Gastrocnemius medialis (tissue), 4 donors: ENCODE results near the gene UMOD.

Experiments
- POLR2A ChIP-seq, 2 donors: fragments of 450-650 bp; IDR thresholded peaks; one replicate each; pipeline ENCODE4 v1.6.1; 2017; ENCODE audit warnings: antibody characterized with exemption in 2 of 2, mild to moderate bottlenecking in 2 of 2, moderate library complexity in 2 of 2
- TF ChIP-seq, protein P1 (sequence below), 5 experiments: fragments of 450-650 bp in 3 of 5; fragments of 200-600 bp in 2 of 5; sonication (generic) in 2 of 5; IDR thresholded peaks in 4 of 5; conservative IDR thresholded peaks in 1 of 5; 1 replicate in 4 of 5; 2 replicates in 1 of 5; pipeline ENCODE4 v1.5.1; 2016 to 2019; ENCODE audit warnings: antibody characterized with exemption in 5 of 5, mild to moderate bottlenecking in 3 of 5, moderate library complexity in 3 of 5

DNA sequence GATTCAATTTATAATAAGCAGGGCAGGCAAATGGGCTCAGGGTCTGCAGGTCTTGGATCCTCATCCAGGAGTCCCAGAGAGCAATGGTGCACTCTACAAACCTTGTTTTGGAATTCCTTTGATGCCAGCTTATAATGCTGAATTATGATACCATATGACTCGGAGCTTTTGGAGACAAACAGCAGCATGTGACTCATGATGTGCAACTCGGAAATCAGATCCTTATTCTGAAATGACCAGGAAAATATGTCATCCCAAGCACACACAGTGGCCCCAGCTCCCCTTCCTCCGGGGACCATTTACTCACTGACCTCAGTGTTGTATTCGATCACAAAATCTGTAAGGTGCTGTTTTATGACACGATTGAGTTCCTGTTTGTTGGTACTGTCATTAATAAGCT, 20.2 kb upstream of the UMOD start:
- TF ChIP-seq, protein P1, sequence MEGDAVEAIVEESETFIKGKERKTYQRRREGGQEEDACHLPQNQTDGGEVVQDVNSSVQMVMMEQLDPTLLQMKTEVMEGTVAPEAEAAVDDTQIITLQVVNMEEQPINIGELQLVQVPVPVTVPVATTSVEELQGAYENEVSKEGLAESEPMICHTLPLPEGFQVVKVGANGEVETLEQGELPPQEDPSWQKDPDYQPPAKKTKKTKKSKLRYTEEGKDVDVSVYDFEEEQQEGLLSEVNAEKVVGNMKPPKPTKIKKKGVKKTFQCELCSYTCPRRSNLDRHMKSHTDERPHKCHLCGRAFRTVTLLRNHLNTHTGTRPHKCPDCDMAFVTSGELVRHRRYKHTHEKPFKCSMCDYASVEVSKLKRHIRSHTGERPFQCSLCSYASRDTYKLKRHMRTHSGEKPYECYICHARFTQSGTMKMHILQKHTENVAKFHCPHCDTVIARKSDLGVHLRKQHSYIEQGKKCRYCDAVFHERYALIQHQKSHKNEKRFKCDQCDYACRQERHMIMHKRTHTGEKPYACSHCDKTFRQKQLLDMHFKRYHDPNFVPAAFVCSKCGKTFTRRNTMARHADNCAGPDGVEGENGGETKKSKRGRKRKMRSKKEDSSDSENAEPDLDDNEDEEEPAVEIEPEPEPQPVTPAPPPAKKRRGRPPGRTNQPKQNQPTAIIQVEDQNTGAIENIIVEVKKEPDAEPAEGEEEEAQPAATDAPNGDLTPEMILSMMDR (IDR thresholded peaks at IDR 0.05 in 4 of 5, conservative IDR thresholded peaks at IDR 0.05 in 1 of 5), result no peak
- no peak for TF ChIP-seq POLR2A (IDR thresholded peaks at IDR 0.05)
